NCI-H1417 (cell line): ENCODE data around the gene SNX8.
"Not testable (repeated sequence)": the region's sequence is repeated elsewhere in the genome, so short reads cannot be mapped to it uniquely, and the experiment has no call there.

Source experiments
- DNase-seq, 3 experiments: peaks; one replicate each; lab custom pipeline; 2025; lab: John Stamatoyannopoulos, UW

Gene SNX8

DNA sequence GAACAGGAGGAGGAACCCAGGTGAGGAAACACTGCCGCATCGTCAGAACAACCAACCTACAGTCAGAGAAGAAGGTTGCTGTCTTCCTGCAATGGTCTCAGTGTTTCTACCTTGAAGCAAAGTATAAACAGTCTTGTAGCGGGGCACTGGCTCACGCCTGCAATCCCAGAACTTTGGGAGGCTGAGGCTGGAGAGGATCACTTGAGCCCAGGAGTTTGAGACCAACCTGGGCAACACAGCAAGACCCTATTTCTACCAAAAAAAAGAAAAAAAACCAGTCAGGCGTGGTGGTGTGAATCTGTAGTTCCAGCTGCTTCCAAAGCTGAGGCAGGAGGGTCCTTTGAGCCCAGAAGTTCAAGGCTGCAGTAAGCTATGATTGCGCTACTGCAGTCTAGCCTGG, 23.4 kb downstream of the SNX8 start:
- DNase-seq = no peak

DNA sequence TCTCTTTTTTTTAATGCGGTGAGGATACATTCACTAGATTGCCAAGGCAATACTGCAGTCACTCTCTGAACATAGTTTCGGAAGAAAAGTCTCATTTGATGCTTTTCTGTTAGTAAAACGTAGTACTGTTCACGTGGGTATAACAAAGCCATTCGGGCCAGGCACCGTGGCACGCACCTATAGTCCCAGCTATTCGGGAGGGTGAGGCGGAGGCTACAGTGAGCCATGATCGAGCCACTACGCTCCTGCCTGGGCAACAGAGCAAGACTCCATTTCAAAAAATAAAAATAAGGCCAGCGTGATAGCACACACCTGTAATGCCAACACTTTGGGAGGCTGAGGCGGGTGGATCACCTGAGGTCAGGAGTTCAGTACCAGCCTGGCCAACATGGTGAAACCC, 24.6 kb downstream of the SNX8 start:
- no peak for DNase-seq

DNA sequence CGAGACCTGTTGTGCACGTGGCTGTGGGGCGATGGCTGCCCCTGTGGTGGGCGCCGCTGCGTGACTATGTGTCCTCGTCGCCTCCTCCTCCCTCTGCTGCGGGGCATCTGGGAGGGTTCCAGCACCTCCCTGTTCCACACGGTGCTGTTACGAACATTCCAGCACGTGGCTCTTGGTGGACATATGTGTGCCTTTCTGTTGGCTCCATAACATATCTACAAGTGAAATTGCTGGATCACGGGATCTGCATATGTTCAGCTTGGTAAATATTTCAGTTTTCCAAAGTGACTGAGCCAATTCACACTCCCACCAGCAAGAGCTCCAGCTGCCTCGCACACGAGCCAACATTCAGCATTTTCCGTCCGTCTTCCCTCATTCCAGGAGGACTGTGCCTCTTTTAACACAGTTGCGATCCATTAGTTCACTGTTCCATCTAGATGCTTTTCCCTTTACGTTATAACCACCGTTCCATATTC, 25.1 kb downstream of the SNX8 start:
- DNase-seq = no peak

DNA sequence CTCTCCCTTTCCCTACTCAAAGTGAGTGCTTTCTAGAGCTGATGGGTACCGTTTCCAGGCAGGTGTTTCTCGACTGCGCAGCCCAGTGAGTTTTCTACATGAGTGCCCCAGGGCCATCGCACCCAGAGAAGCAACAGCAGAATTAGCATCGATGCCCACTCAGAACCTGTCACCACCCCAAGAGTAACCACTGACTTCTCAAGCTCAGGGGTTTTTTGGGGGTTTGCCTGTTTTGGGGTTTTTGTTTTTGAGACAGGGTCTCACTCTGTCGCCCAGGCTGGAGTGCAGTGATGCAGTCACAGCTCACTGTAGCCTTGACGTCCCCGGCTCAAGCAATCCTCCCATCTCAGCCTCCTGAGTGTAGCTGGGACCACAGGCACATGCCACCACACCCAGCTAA, 25.7 kb downstream of the SNX8 start:
- no peak for DNase-seq

DNA sequence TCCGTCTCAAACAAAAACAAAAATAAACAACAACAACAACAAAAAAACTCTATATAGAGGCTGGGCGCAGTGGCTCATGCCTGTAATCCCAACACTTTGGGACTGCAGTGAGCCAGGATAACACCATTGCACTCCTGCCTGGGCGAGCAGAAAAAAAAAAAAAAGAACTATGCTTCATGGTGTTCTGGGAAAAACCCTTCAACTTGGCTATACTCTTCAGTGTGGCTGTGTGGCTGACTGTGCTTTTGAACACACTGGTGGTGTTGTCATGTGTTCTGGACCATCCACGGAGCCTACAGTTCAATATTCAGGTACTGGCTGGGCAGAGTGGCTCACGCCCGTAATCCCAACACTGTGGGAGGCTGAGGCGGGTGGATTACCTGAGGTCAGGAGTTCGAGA, 26.5 kb downstream of the SNX8 start:
- DNase-seq = no peak

DNA sequence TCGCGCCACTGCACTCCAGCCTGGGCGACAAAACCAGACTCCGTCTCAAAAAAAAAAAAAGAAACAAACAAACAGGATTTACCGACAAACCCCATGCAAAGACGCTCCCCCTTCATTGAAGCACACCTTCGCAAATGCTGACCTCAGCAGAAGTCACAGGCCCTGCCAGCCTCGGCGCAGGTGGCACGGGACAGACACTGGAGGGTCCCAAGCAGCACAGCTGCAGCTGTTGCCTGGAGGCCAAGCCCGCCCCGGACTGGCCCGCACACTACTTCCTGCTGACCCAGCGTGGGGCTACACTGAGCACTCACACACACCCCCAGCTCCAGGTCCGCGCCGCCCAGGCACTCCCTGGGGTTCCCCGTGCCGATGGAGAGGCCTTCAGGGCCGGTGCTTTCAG, 31.2 kb downstream of the SNX8 start:
- DNase-seq = no peak

DNA sequence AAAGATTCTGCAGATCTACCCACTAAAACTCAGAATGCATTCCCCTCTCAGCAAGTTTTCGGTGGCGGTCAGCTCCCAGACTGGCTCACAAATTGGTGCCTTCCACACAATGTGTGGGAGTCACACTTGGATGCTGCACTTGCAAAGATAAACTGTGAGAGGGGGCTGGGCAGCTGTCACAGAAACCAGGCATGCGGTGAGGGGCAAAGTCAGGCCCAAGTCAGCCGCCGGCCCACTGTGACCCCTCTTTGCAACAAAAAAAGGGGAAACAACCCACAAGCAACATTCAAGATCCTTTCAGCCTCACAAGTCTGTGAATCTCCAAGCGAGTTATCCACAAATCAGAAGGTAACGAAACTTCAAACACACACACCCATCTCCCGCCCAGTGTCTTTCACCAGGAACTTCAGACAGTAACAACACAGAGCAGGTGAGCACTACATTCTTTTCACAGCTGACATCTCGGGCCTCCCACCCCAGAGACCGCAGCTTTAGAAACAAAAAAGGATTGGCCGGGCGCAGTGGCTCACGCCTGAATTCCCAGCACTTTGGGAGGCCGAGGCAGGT, 32.0 kb downstream of the SNX8 start:
- DNase-seq = no peak

DNA sequence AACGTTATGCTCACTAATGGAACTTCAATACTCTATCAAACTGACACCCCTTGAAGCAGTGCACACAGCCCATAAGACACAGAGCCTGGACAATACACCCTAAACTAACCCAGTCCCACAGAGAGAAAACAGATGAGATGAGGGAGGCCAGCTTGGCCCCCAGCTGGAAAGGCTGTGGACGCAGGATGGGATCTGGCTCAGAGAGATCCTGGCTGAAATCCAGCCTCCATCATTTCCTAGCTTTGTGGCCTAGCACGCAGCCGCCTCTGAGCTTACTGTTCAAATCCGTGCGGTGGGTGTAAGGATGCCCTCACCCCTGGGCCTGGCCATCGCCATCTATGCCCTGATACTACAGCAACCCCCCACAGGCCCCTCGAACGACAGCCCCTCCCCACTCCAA, 32.7 kb downstream of the SNX8 start:
- DNase-seq = no peak

DNA sequence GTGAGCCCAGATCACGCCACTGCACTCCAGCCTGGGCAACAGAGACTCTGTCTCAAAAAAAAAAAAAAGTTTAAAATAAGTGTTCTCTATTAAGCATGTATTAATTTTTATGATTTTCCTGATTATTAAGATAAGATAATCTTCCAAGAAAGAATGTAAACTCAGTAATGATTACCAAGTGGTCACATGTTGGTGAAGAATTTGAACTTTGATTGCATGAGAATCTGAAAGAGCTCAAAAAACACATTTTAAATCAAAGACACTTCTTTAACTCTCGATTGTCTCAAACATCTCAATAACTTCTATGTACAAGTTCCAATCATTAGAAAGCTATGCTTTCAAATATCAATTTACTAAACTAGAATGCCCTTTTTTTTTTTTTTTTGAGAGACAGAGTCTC, 33.8 kb downstream of the SNX8 start:
- no peak for DNase-seq

DNA sequence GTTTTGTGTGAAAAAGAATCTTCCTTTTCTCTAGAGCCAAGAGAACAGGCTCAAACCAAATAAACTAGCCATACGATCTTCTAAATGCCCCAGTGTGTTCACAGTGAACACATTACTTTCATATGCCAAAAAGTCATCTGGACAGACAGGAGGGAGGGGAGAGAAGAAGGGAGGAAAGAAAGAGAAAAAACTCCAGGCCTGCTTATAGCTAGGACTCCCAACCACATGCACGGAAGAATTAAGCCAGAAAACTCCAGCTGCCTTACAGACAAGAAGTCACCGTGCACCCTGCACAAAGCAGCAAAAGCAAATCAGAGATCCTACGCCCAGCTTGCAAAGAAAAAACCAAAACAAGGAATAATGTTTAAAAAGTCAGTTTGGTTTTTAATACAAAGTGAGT, 34.3 kb downstream of the SNX8 start:
- no peak for DNase-seq

DNA sequence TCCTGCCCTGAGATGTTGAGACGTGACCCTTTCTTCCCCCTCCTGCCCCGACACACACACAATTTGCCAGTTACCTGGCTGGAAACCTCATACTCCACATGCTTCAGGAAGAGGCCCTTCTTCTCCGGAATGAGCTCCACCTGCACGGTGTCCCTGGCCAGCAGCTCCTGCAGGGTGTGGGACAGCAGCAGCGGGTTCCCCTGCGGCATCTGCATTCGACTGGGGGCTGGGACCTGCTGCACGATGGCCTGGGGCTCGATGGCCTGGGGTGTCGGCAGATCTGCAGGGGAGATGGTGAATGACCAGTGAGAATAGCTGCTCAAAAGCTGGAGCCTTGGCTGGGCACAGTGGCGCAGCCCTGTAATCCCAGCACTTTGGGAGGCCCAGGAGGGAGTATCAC, 36.2 kb downstream of the SNX8 start:
- no peak for DNase-seq

DNA sequence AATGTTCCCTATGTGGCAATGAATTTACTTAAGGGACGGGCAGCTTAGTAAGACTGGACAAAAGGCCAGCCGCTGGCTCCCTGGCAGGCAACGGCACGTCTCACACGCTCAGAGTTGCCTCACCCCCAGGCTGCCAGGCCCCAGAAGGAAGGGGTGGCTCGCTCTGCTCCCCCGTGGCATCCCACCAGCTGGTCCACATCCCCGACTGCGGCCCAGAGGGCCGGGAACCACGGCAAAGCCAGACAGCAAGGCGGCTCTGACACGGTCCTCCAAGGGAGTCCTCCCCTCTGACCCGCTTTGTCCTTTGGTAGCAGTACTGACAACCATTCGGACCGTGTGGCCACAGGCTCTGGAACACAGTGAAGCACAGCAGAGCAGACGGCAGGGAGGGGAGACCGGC, 38.1 kb downstream of the SNX8 start:
- no peak for DNase-seq

DNA sequence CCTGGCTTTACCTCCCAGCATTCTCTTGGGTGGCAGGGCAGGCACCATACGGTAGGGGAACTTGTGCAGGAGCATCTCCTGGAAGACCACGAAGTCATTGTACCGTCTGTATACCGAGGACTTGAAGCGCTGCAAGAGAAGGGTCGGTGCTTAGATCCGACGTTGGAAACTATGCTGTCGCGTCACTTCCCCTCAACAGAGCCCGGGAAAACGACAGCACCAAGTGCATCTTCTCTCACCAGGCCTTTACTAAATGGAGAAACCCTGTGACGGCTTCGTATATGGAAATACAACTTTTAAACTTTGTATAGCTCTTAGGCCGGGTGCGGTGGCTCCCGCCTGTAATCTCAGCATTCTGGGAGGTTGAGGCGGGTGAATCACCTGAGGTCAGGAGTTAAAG, 39.1 kb downstream of the SNX8 start:
- no peak for DNase-seq

DNA sequence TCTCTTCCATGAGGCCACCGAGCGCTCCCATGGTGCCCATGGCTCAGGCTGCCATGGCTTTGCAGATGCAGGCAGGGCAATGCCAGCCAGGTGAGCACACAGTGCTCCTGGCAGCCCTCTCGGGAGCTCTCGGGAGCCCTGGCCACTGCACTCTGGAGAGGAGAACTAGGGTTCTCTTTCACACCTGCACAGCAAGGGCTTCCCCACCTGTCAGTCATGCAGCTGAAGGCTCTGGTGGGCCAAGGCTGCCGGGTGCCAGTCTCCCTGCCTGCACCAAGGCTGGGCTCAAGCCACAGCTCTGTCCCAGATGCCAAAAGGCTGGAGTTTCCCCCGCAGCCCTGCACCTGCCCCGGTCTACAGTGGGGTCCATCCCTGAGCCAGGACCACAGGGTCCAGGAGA, 39.6 kb downstream of the SNX8 start:
- no peak for DNase-seq

DNA sequence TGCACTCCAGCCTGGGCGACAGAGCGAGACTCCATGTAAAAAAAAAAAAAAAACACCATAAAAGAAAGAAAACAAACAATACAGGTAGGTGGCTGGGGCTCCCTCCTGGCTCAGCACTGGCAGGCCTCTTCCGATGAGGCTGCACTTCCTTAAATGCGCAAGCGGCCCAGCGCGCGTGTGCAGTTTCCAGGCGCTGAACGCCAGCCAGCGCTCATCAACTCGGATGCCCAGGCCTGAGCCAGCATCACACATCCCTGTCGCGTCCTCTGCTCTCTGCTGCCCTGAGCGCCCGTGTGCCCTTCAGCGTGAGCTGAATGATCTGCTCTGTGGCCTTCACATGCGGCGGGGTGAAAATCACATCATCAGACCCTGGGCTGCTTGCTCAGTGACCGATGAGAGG, 40.4 kb downstream of the SNX8 start:
- DNase-seq = no peak

DNA sequence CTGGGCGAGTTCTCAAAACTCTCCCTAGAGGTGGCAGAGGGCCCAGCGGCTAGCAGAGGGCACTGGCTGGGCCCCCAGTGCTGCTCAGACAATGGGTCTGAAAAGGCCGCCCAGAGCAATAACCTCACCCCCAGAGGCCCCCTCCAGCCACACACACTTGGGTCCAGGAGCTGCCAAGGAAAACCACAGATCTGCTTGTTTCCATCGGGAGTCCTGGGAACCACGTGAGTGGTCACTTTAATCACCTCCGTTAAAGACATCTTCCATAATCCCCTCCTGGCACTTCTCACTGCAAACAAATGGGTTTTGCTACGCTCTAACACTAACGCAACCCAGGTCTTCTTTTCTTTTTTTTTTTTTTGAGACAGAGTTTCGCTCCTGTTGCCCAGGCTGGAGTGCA, 42.2 kb downstream of the SNX8 start:
- no peak for DNase-seq

DNA sequence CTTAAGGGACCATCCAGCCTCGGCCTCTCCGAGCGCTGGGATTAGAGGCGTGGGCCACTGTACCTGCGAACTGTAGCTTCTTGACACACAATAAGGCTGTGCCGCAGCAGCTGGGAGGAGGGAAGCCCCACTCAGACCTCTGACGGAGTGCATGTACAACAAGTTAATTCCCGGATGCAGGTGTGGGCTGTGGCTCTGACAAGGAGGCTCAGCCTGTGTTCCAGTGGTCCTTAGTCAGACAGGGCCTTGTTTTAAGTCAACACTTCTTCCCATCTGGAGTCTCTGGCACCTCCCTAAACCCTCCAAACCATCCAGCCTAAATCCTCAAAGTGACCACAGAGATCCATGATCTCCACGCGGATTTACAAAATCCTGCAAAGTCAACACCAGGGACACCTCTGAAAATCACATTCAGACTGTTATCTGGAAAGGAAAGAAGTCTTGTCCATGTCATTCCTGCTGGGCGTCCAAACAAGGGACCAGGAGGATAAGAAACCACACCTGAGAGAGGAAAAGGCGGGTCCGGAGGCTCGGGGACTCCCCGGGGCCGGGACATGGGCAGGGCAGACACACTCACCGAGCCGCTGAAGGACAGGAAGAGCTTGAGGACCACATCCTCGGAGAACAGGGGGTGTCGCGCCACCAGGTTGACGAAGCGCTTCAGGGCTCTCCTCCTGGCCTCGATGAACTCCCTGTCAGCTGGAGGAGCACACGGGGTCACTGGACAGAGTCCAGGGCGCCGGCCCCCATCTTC, 42.8 kb downstream of the SNX8 start:
- no peak for DNase-seq

DNA sequence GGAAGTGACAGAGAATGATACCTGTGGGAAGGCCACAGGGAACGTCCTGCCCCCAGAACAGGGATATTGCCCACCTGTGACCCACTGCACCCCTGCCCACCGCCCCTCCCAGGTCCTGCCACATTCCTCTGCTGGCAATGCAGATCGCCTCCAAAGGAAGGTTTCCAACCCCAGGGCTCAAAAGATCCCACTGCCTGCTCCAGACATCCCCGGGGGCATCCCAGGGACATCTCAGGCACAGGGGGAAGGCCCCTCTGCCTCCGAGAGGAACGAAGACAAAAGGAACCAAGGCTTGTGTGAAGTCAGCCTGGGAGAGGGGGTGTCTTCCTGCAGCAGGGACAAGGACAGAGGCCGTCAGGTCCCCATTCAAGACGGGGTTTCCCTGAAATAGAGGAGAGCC, 43.7 kb downstream of the SNX8 start:
- DNase-seq = no peak

DNA sequence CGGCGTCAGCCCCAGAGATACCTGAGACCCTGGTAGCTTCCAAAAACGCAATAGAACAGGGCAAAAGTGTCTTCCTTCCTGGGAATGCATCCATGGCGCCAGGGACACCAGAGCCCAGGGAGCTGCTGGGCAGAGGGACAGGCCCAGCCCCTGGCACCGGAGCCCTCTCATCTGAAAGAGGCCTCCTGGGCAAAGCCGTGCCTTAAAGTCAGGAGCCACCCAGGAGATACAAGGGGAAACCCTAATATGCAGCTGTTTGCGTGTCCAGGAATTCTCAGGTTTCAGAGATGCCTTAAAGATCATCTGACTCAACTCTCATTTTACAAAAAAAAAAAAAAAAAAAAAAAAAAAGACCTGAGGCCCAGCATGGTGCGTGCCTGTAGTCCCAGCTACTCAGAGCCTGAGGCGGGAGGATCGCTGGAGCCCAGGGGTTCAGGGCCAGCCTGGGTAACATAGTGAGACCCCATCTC, 44.2 kb downstream of the SNX8 start:
- DNase-seq = no peak

DNA sequence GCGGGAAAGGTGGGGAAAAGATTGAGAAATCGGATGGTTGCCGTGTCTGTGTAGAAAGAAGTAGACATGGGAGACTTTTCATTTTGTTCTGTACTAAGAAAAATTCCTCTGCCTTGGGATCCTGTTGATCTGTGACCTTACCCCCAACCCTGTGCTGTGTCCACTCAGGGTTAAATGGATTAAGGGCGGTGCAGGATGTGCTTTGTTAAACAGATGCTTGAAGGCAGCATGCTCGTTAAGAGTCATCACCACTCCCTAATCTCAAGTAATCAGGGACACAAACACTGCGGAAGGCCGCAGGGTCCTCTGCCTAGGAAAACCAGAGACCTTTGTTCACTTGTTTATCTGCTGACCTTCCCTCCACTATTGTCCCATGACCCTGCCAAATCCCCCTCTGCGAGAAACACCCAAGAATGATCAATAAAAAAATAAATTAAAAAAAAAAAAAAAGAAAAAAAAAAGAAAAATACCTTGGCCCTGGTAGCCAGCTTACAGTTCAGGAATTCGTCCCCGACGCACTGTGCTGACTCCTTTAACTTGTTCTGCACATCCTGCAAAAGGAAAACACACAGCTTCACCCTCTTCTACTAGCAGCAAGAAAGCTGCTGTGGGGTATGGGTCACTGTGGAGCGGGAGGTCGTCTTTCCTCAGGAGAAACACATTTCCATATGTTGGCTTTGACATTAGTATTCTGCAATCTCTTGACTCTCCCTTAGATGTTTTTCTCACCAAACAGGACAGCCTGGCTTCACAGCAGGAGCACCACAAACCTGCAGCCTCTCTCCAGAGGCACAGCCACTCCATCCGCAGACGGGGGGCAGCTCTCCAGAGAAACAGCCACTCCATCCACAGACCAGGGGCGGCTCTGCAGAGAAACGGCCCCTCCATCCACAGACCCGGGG, 44.9 kb downstream of the SNX8 start:
- not testable (repeated sequence) for DNase-seq

DNA sequence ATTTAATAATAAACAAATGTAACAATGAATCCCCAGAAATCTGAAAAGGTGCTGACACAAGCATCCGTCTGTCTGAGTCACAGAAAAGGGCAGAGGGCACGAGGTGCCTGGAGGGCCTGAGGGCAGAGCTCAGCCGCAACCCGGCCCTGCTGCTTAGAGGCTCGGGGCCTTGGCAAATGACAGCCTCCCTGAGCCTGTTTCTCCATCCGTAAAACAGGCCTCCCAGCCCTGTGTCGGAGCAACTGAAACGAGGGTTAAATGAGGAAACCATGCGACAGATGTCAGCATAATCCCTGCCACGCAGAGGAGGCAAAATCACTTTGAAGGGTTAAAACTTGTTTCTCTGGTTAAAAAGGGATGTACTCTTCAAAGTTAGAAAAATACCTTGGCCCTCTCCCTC, 47.3 kb downstream of the SNX8 start:
- no peak for DNase-seq

DNA sequence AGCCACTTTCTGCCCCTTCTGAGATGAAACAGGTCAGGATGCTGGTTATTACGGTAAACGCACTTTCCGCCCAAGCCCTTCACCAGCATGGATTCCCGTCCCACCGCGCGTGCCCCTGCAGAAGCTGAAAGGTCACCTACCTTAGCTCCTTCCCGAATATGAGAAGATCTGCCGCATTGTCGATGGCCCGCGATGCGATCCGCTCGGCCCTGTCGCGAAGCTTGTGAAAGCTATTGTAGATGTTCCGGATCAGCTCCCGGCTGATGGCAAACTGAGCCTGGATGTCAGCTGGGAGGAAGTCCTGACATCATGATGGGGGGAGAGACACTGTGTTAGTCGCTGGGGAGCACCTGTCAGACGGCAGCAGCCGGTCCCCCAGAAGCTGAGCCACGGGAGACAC, 50.1 kb downstream of the SNX8 start:
- no peak for DNase-seq

DNA sequence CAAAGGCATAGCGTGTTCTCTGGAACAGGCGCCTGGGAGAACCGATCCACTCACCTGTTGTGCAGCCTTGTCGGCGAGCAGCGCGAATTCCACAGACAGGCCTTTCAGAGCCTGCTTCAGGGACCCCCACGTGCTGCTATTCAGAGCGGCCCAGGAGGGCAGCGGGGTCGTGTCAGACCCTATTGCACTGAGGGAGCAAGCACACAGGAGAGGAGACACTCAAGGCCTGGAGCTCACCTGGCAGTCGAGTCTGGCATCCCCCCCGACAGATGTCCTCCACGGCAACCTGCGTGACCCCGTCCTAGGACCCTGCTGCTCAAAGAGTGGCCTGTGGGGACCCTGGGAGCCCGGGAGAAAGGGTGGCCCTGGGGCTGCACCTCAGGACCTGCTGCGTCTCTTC, 51.1 kb downstream of the SNX8 start:
- DNase-seq = no peak
